ENCODE data around the gene INIP. TPM values are rescaled to one million over a fixed set of nuclear protein-coding genes. Genes with fewer than 3 reads are reported as not detected.

Gene INIP
- total RNA-seq, 2 experiments from 2014 or later, result 29.4 to 29.8 TPM

DNA sequence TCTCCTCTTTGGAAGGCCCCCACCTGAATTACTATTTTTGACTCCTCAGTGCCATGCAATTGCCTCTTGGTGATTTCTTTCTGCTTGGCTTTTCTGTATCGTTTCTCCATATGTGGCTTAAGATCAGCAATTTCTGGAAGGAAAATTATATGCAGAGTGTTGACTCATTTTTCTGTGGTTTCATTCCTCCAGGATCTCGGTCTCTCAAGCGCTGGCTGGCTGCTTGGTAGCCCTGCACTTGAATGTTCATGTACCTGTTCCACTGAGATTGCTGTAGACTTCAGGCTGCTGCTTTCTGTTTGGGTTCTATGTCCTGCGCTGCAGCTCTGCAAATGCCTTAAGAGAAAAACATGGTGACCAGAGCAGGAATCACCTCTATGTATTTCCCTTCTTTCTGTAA is 77.6 kb downstream of the INIP start:
- H3K27me3 Mint-ChIP-seq, result no peaks in the 10 kb centered on the region
- POLR2A ChIA-PET, result no interaction called here
- H3K4me3 Mint-ChIP-seq, result no peak overlapping the region
- H3K9me3 Mint-ChIP-seq, result peaks cover 14% of the 10 kb centered on the region
- no peaks in the 10 kb centered on the region for H3K4me1 Mint-ChIP-seq
- peaks cover 10% of the 10 kb centered on the region for H3K36me3 Mint-ChIP-seq
- H3K27ac Mint-ChIP-seq, result no peak overlapping the region
- DNase-seq, result no peak
- no peak for ATAC-seq (ENCODE audit: low read depth)

Other genes with a start within 250 kb of the INIP start
- gene KIAA1958, start 231.3 kb downstream of the INIP start, total RNA-seq, result 10 to 100 TPM; 13.3 to 15.0 TPM
- gene SNX30, start 32.6 kb upstream of the INIP start, total RNA-seq, result 1 to 10 TPM; 9.0 to 9.6 TPM
- not detected for gene SLC46A2, start 172.8 kb upstream of the INIP start, total RNA-seq